ENCODE data around the gene UTP3.
"Not testable (repeated sequence)": the region's sequence is repeated elsewhere in the genome, so short reads cannot be mapped to it uniquely, and the experiment has no call there.

UTP3 gene

GRCh38 chr4:70687821-70688794 is at the start of gene UTP3:
TSS of gene UTP3 (plus strand) at chr4:70688532. CDS start at chr4:70688678, 146 bp downstream.
- Histone ChIP-seq H3K27me3 (ENCODE audit: control insufficient read depth in 1 of 2, insufficient read depth in 2 of 2, low read length in 2 of 2) (no peaks in the 10 kb centered on the region), H3K9me3 (ENCODE audit: control insufficient read depth in 1 of 2, low read length in 2 of 2) (no peaks in the 10 kb centered on the region), H3K4me3 (ENCODE audit: low read depth in 1 of 2, low read length in 2 of 2) (peak within 1 kb of the TSS; percentile 96 to 100), H3K4me1 (ENCODE audit: control insufficient read depth in 1 of 2, insufficient read depth in 2 of 2, low read length in 2 of 2) (peaks cover 16 to 18% of the 10 kb centered on the region in 2 donors), H3K9ac (ENCODE audit: low read depth in 1 of 2, low read length in 2 of 2) (peak within 1 kb of the TSS; percentile 97), H3K27ac (ENCODE audit: low read depth, low read length) (peak within 1 kb of the TSS; percentile 85), H3K36me3 (ENCODE audit: control insufficient read depth in 1 of 2, insufficient read depth in 2 of 2, low read length in 2 of 2) (peaks cover 0 to 7% of the 10 kb centered on the region in 2 donors)

GRCh38 chr4:70640192-70640591 is 48.1 kb upstream of the UTP3 start:
- no peaks in the 10 kb centered on the region for H3K36me3 ChIP-seq (ENCODE audit: control insufficient read depth in 1 of 2, insufficient read depth in 2 of 2, low read length in 2 of 2)
- no peaks in the 10 kb centered on the region for H3K27me3 ChIP-seq (ENCODE audit: control insufficient read depth in 1 of 2, insufficient read depth in 2 of 2, low read length in 2 of 2)

DNA sequence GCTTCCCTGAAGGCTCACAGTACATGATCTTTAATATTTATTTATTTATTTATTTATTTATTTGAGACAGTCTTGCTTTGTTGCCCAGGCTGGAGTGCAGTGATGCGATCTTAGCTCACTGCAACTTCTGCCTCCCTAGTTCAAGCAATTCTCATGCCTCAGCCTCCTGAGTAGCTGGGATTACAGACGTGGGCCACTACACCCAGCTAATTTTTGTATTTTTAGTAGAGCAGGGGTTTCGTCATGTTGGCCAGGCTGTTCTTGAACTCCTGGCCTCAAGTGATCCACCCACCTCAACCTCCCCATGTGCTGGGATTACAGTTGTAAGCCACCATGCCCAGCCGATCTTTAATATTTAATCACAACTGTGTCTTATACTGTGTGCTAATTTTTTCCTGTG is 37.6 kb upstream of the UTP3 start:
- H3K9me3 ChIP-seq (ENCODE audit: control insufficient read depth in 1 of 2, low read length in 2 of 2); H3K9ac ChIP-seq (ENCODE audit: low read depth in 1 of 2, low read length in 2 of 2): not testable (repeated sequence)

More at GRCh38 chr4:70640192-70640591, 48.1 kb upstream of the UTP3 start:
- Histone ChIP-seq H3K9ac (ENCODE audit: low read depth in 1 of 2, low read length in 2 of 2) (no peak overlapping the region), H3K4me1 (ENCODE audit: control insufficient read depth in 1 of 2, insufficient read depth in 2 of 2, low read length in 2 of 2) (no peaks in the 10 kb centered on the region), H3K4me3 (ENCODE audit: low read depth in 1 of 2, low read length in 2 of 2) (no peak overlapping the region), H3K9me3 (ENCODE audit: control insufficient read depth in 1 of 2, low read length in 2 of 2) (no peaks in the 10 kb centered on the region), H3K27ac (ENCODE audit: low read depth, low read length) (no peak overlapping the region)

GRCh38 chr4:70651864-70652506 is 36.3 kb upstream of the UTP3 start:
- Histone ChIP-seq H3K4me1 (ENCODE audit: control insufficient read depth in 1 of 2, insufficient read depth in 2 of 2, low read length in 2 of 2) (peaks cover 4 to 8% of the 10 kb centered on the region in 2 donors), H3K4me3 (ENCODE audit: low read depth in 1 of 2, low read length in 2 of 2) (no peak overlapping the region), H3K27me3 (ENCODE audit: control insufficient read depth in 1 of 2, insufficient read depth in 2 of 2, low read length in 2 of 2) (no peaks in the 10 kb centered on the region), H3K36me3 (ENCODE audit: control insufficient read depth in 1 of 2, insufficient read depth in 2 of 2, low read length in 2 of 2) (no peaks in the 10 kb centered on the region), H3K27ac (ENCODE audit: low read depth, low read length) (no peak overlapping the region), H3K9ac (ENCODE audit: low read depth in 1 of 2, low read length in 2 of 2) (no peak overlapping the region), H3K9me3 (ENCODE audit: control insufficient read depth in 1 of 2, low read length in 2 of 2) (no peaks in the 10 kb centered on the region)

More for the DNA sequence above, 37.6 kb upstream of the UTP3 start:
- H3K36me3 ChIP-seq (ENCODE audit: control insufficient read depth in 1 of 2, insufficient read depth in 2 of 2, low read length in 2 of 2); H3K4me3 ChIP-seq (ENCODE audit: low read depth in 1 of 2, low read length in 2 of 2); H3K4me1 ChIP-seq (ENCODE audit: control insufficient read depth in 1 of 2, insufficient read depth in 2 of 2, low read length in 2 of 2); H3K27me3 ChIP-seq (ENCODE audit: control insufficient read depth in 1 of 2, insufficient read depth in 2 of 2, low read length in 2 of 2); H3K27ac ChIP-seq (ENCODE audit: low read depth, low read length): not testable (repeated sequence)

GRCh38 chr4:70654605-70655011 is 33.7 kb upstream of the UTP3 start:
- Histone ChIP-seq H3K36me3 (ENCODE audit: control insufficient read depth in 1 of 2, insufficient read depth in 2 of 2, low read length in 2 of 2) (no peaks in the 10 kb centered on the region), H3K4me3 (ENCODE audit: low read depth in 1 of 2, low read length in 2 of 2) (no peak overlapping the region), H3K9ac (ENCODE audit: low read depth in 1 of 2, low read length in 2 of 2) (no peak overlapping the region), H3K27ac (ENCODE audit: low read depth, low read length) (no peak overlapping the region), H3K27me3 (ENCODE audit: control insufficient read depth in 1 of 2, insufficient read depth in 2 of 2, low read length in 2 of 2) (no peaks in the 10 kb centered on the region), H3K4me1 (ENCODE audit: control insufficient read depth in 1 of 2, insufficient read depth in 2 of 2, low read length in 2 of 2) (peaks cover 4 to 8% of the 10 kb centered on the region in 2 donors), H3K9me3 (ENCODE audit: control insufficient read depth in 1 of 2, low read length in 2 of 2) (no peaks in the 10 kb centered on the region)

- no peaks in the 10 kb centered on the region for H3K27me3 ChIP-seq (ENCODE audit: control insufficient read depth in 1 of 2, insufficient read depth in 2 of 2, low read length in 2 of 2)
- H3K9ac ChIP-seq (ENCODE audit: low read depth in 1 of 2, low read length in 2 of 2), result no peak overlapping the region
- H3K27ac ChIP-seq (ENCODE audit: low read depth, low read length), result no peak overlapping the region
- H3K36me3 ChIP-seq (ENCODE audit: control insufficient read depth in 1 of 2, insufficient read depth in 2 of 2, low read length in 2 of 2), result no peaks in the 10 kb centered on the region
- H3K9me3 ChIP-seq (ENCODE audit: control insufficient read depth in 1 of 2, low read length in 2 of 2), result no peaks in the 10 kb centered on the region
- no peak overlapping the region for H3K4me3 ChIP-seq (ENCODE audit: low read depth in 1 of 2, low read length in 2 of 2)
- H3K4me1 ChIP-seq (ENCODE audit: control insufficient read depth in 1 of 2, insufficient read depth in 2 of 2, low read length in 2 of 2), result peaks cover 4 to 8% of the 10 kb centered on the region in 2 donors
Measured at GRCh38 chr4:70657326-70657725, 31.0 kb upstream of the UTP3 start.

DNA sequence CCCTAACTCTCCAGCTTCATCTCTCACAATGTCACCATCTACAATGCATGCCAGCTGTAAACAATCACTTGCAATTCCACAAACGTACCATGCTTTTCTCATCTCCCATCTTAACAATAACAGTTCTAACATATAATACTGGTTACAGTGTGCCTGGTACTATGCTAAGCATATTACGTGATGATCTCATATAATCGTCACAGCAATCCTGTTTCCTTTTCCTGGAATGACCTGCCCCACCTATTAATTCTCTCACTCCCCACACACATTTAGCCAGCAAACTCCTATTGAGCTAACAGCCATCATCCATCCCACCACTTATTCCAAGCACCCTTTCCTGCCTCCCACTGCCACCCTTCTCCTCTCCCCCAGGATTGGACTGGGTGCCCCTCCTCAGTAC is 29.9 kb upstream of the UTP3 start:
- Histone ChIP-seq H3K9me3 (ENCODE audit: control insufficient read depth in 1 of 2, low read length in 2 of 2) (no peaks in the 10 kb centered on the region), H3K9ac (ENCODE audit: low read depth in 1 of 2, low read length in 2 of 2) (no peak overlapping the region), H3K27me3 (ENCODE audit: control insufficient read depth in 1 of 2, insufficient read depth in 2 of 2, low read length in 2 of 2) (no peaks in the 10 kb centered on the region), H3K36me3 (ENCODE audit: control insufficient read depth in 1 of 2, insufficient read depth in 2 of 2, low read length in 2 of 2) (no peaks in the 10 kb centered on the region), H3K4me3 (ENCODE audit: low read depth in 1 of 2, low read length in 2 of 2) (peak overlapping the region in 1 of 2 donors; percentile 40), H3K4me1 (ENCODE audit: control insufficient read depth in 1 of 2, insufficient read depth in 2 of 2, low read length in 2 of 2) (peaks cover 4 to 8% of the 10 kb centered on the region in 2 donors), H3K27ac (ENCODE audit: low read depth, low read length) (no peak overlapping the region)

DNA sequence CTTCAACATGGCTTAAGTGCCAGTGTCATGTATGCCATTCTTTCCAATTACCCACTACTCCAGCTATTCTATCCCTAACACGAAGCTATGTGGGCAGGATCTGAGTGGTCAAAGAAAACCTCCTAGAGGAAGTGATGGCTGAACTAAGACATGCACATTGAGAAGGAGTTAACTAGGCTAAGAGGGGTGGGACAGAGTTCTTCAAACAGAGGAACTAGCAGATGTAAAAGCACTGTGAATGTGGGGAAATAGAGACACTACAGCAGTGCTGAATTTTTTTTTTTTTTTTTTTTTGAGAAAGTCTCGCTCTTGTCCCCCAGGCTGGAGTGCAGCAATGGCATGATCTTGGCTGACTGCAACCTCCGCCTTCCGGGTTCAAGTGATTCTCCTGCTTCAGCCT is 28.2 kb upstream of the UTP3 start:
- H3K27ac ChIP-seq (ENCODE audit: low read depth, low read length), result no peak overlapping the region
- no peaks in the 10 kb centered on the region for H3K36me3 ChIP-seq (ENCODE audit: control insufficient read depth in 1 of 2, insufficient read depth in 2 of 2, low read length in 2 of 2)
- peak overlapping the region in 1 of 2 donors; percentile 38 for H3K4me3 ChIP-seq (ENCODE audit: low read depth in 1 of 2, low read length in 2 of 2)
- no peaks in the 10 kb centered on the region for H3K9me3 ChIP-seq (ENCODE audit: control insufficient read depth in 1 of 2, low read length in 2 of 2)
- peaks cover 0 to under 1% of the 10 kb centered on the region in 2 donors for H3K4me1 ChIP-seq (ENCODE audit: control insufficient read depth in 1 of 2, insufficient read depth in 2 of 2, low read length in 2 of 2)
- H3K9ac ChIP-seq (ENCODE audit: low read depth in 1 of 2, low read length in 2 of 2), result no peak overlapping the region
- H3K27me3 ChIP-seq (ENCODE audit: control insufficient read depth in 1 of 2, insufficient read depth in 2 of 2, low read length in 2 of 2), result no peaks in the 10 kb centered on the region

DNA sequence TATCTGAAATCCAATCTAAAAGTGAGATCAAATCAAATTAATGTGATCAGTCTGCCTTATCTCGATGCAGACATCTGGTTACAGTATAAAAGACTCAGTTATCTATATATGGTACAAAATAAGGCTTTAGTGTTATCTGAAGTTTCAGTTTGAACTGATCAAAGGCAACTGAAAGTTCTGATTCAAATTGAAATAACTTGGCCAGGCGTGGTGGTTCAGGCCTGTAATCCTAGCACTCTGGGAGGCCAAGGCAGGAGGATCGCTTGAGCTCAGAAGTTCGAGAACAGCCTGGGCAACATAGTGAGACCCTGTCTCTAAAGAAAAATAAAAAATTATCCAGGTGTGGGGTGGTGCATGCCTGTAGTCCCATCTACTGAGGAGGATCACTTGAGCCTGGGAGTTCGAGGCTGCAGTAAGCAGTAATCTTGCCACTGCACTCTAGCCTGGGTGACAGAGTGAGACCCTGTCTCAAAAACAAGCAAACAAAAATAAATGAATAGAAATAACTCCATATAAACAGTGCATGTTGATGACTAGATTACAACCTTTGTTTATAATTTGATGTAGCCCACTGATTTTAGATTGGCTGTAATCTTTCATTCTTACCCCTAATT is 26.9 kb upstream of the UTP3 start:
- H3K27ac ChIP-seq (ENCODE audit: low read depth, low read length); H3K4me1 ChIP-seq (ENCODE audit: control insufficient read depth in 1 of 2, insufficient read depth in 2 of 2, low read length in 2 of 2); H3K9me3 ChIP-seq (ENCODE audit: control insufficient read depth in 1 of 2, low read length in 2 of 2); H3K36me3 ChIP-seq (ENCODE audit: control insufficient read depth in 1 of 2, insufficient read depth in 2 of 2, low read length in 2 of 2); H3K9ac ChIP-seq (ENCODE audit: low read depth in 1 of 2, low read length in 2 of 2); H3K27me3 ChIP-seq (ENCODE audit: control insufficient read depth in 1 of 2, insufficient read depth in 2 of 2, low read length in 2 of 2): not testable (repeated sequence)
- peak overlapping the region in 1 of 2 donors; percentile 14 for H3K4me3 ChIP-seq (ENCODE audit: low read depth in 1 of 2, low read length in 2 of 2)

DNA sequence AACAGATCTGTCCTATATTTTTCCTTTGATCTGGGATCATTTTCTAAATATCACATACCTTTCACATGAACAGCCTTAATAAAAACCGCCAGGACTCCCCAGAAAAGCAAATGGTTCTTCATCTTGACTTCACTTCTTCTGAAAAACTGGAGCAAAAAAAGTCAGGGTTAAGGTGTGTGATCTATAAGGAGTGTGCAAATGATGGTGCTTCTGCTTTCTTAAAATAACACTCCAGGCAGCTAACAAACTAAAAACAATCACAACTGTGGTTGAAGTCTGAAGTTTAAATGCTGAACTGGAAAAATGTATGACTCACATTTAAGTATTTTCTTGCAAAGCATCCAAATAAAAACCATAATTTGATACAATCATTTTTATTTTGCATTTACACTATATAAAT is 22.0 kb upstream of the UTP3 start, which contains the start of gene JCHAIN:
JCHAIN (minus strand) TSS at position 140 of the 400 bp plus-strand sequence; CDS start at position 122, 18 bp downstream.
- Histone ChIP-seq H3K9me3 (ENCODE audit: control insufficient read depth in 1 of 2, low read length in 2 of 2) (no peaks in the 10 kb centered on the region), H3K27me3 (ENCODE audit: control insufficient read depth in 1 of 2, insufficient read depth in 2 of 2, low read length in 2 of 2) (no peaks in the 10 kb centered on the region), H3K36me3 (ENCODE audit: control insufficient read depth in 1 of 2, insufficient read depth in 2 of 2, low read length in 2 of 2) (no peaks in the 10 kb centered on the region), H3K4me1 (ENCODE audit: control insufficient read depth in 1 of 2, insufficient read depth in 2 of 2, low read length in 2 of 2) (no peaks in the 10 kb centered on the region), H3K4me3 (ENCODE audit: low read depth in 1 of 2, low read length in 2 of 2) (peak within 1 kb of the TSS in 1 of 2 donors; percentile 37), H3K27ac (ENCODE audit: low read depth, low read length) (no peak within 1 kb of the TSS), H3K9ac (ENCODE audit: low read depth in 1 of 2, low read length in 2 of 2) (no peak within 1 kb of the TSS)

Data from duodenal mucosa (tissue), 2 donors.